HG03196 (cell line): ENCODE data around the gene HTD2.
"Not testable (repeated sequence)": the region's sequence is repeated elsewhere in the genome, so short reads cannot be mapped to it uniquely, and the experiment has no call there.

Experiments used
- ATAC-seq: cut with Tn5 transposase; IDR thresholded peaks from one replicate; pipeline ENCODE4 v1.9.1; 2021; ENCODE audit not compliant: unreplicated experiment

Gene HTD2

DNA sequence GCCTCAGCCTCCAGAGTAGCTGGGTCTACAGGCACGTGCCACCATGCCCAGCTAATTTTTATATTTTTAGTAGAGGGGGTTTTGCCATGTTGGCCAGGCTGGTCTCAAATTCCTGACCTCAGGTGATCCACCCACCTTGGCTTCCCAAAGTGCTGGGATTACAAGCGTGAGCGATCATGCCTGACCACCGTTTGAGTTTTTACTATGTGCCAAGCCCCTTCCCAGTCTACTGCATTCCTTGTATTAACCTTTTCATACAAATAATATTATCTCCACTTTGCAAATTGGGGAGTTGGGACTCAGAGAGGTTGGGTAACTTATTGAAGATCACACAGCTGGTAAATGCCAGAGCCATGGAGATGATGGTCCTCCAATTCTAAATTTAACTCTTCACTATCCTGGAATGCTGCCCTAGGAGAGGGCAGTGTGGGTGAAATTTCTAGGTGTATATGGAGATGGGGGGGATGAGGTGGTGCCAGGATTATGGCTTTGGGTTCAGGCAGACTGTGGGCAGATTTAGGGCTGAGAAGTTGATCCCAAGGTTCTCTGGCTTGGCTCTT is 25.4 kb downstream of the HTD2 start:
- no peak for ATAC-seq

DNA sequence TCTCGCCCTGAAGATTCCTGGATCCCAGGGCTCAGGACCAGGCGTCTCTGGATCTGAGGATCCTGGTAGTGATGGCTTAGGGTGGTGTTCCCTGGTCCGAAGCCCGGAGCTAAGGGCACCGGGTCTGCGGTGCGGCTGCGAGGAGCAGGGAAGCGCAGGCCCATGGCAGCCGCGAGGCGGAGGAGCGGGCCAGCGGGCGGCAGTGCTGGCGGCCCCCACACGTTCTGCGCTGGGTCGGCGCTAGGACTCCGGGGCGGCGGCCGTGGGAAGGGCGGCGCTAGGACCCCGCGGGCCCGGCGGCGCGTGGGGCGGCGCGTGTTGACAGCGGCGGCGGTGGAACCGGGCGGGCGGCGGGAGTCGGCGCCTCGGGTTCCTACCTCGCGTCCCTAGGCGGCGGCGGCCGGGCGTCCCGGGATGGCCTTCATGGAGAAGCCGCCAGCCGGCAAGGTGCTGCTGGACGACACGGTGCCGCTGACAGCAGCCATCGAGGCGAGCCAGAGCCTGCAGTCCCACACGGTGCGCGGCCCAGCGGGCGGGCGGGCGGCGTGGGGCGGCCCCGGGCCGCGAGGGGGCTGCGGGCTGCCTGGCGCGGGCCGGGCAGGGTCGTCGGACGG is 26.4 kb downstream of the HTD2 start, which contains the start of gene PXK:
Gene PXK, plus strand, starts transcription at position 318 of the 614 bp plus-strand sequence. Its CDS starts 97 bp downstream, at position 415.
- ATAC-seq = peak; percentile 83

DNA sequence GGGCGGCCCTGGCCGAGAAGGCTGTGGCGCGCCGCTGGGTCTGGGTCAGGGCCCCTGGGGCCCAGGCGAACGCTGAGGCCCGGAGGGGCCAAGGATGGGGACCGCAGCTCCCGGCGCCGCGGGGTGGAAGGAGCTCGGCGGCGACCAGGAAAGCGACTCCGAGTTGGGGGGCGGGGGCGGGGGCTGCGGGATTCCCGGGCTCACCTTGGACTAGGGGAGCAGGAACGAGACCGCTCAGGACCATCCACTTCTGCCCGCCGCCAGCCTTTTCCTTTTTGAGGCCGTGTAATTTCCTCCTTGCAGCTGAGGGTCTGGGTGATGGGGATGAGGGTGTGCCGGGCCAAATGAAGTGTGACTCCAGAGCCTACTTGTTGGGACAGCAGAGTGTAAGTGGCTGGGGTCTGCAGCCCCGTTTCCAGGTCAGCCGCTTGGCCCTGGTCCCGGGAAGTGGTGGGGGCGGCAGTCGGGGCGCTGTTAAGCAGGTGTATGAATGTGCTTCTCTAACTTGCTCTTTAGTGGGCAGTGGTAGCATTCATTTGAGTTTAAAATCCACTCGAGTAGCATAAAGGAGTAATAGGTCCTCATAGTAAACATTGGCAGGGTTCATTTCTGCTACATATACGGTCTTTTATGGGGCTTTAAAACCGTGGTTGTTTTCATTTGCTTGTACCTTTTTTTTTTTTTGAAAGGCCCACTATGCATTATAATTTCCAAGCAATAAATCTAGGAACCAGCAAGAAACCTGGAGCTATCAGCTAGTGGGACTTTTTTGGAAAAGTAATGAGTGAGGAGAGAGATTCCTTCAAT is 27.1 kb downstream of the HTD2 start:
- peak; percentile 33 for ATAC-seq

DNA sequence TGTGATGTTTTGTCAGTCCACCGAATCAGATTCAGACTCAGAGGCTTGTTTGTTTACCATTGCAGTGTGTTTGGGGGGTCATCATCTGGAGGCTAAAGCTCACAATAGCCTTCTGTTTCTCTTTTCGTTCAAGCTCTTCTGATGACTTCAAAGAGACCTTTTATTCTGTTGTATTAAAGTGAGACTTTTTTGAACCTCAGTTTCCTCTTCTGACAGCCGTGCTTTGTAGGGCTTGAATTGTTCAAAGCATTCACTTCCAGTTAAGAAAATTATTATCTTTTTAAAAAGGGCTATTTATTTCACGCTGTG is 27.6 kb downstream of the HTD2 start:
- no peak for ATAC-seq

DNA sequence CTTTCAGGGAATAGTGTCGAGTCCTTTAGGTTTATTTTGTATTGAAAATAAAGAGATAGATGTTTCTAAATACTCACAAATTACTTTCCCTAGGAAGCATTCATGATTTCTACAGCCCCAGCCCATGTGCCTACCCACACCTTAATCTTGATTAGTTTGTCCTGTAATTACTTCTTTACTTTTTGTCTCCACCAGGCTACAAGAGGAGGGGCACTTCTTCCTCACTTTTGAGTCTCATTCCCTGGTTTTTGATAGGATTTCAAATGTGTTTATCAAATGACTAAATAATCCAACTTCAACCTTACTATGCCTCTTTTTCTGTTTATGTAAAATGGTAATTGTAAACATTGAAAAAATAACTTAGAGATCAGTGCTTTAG is 28.2 kb downstream of the HTD2 start:
- no peak for ATAC-seq

DNA sequence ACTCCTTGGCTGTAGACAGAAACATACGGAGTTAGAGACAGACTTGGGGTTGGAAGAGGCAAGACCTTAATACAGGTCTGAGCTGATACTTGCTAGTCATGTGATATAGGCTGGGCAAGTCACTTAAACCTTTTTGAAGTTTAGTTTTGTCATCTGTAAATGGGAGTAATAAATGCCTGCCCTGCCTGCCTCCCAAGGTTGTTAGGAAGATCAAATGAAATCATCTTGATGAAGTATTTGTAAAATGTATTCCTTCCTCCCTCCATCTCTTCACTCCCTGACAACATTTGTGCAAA is 29.3 kb downstream of the HTD2 start:
- no peak for ATAC-seq

DNA sequence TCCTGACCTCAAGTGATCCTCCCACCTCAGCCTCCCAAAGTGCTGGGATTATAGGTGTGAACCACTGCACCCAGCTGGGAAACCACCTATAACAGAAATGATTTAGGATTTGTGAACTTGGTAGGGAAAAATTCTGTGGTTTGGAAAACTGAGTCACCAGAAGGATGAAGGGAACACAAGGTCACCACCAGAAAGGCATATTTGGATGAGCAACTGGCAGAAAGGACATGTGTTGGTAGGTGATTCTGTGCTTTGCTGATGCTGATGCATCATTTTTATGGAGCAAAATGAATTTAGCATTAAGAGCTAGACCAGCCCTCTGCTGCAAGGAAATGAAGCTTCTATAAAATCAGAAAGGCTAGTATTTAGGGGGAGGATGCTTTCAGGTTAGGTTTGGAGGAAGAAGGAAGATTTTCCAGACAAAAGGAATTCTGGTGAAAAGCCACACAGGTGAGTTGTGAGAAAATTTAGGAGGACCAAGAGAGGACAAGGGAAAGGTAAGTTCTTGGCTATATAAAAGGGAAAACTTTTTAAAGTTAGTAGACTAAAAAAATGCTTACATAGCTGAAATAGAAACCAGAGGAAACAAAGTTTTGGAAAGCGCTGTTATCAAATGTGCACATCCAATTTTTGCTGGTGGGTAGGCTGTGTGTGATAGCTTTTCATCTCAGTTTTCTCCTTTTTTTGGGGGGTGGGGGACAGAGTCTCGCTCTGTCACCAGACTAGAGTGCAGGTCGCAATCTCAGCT is 30.0 kb downstream of the HTD2 start:
- no peak for ATAC-seq

DNA sequence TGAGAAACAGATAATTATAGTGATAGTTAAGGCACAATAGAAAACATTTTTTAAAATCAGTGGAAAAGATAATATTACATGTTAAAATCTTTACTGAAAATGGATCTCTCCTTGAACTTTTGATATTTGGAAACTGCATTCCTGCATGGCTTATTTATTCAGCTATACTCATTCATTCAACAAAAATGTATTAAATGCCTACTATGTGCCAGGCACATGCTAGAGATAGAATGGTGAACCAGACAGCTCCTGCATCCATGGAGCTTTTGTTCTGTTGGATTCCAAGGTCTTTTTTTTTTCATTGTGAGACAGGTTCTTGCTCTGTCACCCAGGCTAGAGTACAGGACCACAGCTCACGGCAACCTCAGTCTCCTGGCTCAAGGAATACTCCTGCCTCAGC is 30.9 kb downstream of the HTD2 start:
- ATAC-seq = no peak

DNA sequence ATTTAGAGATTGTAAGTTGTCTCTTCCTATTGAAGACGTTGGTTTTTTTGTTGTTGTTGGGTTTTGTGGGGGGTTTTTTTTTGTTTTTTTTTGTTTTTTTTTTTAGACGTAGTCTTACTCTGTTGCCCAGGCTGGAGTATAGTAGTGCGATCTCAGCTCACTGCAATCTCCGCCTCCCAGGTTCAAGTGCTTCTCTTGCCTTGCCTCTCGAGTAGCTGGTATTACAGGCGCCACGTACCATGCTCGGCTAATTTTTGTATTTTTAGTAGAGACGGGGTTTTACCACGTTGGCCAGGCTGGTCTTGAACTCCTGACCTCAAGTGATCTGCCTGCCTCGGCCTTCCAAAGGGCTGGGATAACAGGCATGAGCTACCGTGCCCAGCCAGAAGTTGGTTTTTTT is 32.8 kb downstream of the HTD2 start:
- not testable (repeated sequence) for ATAC-seq

DNA sequence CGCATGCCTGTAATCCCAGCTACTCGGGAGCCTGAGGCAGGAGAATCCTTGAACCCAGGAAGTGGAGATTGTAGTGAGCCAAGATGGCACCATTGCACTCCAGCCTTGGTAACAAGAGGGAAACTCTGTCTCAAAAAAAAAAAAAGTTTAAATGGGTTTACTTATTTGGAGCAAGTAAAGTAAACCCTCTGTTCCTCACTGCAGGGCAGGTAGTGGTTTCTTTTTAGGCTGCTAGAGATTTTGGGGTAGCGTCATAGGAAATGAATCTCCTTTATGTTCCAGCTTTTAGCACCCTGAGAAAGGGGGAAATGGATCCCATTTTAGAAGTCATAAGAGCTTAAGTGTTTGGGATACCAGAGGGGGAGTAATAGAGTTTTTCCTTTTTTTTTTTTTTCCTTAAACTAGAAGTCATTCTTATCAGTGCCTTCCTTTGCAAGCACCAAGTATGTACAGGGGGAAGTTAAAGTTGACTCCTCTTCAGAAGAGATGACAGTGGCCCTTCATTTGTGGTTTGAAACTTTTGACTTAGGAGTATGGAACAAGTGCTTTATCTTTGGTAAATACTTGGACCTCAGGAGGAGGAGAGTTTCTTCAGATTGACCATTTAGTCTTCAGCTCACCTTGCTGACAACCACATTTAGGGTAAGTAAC is 34.4 kb downstream of the HTD2 start:
- no peak for ATAC-seq

DNA sequence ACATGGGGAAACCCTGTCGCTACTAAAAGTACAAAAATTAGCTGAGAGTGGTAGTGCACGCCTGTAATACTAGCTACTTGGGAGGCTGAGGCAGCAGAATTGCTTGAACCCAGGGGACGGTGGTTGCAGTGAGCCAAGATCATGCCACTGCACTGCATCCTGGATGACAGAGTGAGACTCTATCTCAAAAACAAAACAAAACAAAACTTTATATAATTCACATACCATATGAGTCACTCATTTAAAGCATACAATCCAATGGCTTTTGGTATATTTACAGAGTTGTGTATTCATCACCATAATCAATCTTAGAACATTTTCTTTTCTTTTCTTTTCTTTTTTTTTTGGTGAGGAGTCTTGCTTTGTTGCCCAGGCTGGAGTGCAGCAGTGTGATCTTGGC is 35.1 kb downstream of the HTD2 start:
- ATAC-seq = no peak

DNA sequence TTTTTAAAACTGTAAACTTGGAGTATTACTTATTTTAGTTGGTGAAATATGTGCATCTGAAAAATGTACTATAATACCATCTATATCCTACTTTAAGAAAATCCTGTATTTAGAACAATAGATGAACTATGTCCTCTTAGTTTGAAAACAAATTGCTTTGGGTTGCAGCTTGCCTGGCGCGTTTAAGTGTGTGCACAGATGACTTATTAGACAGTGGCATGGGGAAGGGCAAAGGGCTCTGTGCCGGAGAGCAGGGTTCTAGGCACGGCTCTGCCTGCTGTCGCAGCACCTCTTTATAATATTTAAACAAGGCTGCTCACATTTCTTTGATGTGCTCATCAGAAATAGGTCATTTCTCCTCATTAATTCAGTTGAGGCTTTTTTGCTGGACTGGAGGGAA is 36.4 kb downstream of the HTD2 start:
- ATAC-seq = no peak

DNA sequence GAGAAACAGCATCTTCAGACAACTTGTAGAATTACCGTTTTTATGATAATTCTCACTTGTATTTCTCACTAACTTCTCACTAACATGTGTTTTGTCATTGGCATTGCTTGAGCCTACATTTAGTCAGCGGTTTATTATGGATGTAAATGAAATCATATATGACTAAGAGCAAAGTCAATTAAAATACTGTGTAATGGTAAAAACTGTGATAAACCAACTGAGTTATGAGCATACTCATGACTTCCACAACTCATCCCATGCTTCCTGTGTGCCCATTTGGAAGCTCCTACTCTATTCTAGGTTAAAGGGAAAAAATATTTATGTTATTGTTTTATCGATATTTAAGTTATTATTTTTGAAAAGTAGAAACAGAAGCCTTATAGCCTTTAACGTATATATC is 39.1 kb downstream of the HTD2 start:
- no peak for ATAC-seq

DNA sequence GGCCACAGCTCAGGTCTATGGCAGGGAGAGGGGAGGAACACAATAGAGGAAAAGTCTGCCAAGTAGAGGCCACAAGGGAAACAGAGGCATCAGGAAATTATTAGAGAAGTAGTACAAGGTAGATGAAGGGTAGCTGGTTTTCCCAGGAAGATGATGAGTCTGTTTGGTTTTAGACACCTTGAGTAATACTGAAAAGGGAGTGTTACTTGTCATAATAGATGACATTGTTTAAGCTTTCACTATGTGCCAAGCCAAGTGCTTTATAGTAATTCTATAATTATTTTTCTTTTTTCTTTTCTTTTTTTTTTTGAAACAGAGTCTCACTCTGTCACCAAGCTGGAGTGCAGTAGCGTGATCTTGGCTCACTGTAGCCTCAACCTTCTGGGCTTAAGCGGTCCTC is 40.0 kb downstream of the HTD2 start:
- no peak for ATAC-seq

DNA sequence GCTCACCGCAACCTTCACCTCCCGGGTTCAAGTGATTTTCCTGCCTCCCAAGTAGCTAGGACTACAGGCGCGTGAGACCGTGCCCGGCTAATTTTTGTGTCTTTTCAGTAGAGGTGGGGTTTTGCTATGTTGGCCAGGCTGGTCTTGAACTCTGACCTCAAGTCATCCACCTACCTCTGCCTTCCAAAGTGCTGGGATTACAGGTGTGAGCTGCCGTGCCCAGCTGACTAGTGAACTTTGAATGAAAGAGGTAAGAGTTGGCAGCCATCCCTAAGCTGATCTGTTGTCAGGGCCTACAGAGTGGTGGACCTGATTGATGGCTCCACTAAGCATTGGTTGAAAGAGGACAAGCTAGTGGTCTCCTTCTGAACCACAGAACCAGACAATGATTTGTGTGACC is 41.7 kb downstream of the HTD2 start:
- no peak for ATAC-seq

DNA sequence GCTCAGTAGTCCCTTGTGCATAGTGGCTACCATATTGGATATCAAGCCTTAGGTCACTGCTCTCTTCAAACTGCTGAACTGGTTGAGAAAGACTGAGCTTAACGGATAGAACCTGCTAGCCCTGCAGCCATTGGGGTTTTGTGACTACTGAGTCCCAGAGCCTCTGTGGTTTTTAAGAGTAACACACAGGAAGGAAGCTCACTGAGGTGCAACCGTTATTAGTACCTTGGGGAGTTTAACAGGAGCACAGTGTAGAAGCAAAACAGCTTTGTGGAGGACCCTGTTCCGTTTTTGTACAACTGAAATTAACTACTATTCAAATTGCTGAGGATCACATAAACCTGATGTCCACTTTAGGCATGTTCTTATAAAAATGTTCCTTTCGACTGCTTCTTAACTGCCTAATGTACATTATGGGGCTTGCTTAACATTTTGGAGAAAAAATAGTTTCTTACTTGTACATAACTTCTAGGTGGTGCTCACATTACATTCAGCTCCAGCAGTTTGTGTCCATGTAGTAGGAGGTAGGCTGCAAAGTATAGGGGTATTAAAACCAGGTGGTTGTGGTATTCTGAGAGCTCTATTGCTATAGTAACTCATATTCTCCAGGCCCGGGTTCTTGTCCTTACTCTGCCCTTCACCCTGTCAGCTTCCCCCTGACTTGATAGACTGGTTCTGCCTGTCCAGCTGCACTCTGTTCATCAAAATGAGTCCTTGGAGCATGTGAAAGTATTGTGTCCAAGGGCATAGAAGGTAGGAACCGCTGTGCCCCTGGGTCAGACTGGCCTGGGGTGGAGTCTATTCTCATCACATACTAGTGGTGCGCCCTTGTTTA is 43.7 kb downstream of the HTD2 start:
- peak; percentile 87 for ATAC-seq

DNA sequence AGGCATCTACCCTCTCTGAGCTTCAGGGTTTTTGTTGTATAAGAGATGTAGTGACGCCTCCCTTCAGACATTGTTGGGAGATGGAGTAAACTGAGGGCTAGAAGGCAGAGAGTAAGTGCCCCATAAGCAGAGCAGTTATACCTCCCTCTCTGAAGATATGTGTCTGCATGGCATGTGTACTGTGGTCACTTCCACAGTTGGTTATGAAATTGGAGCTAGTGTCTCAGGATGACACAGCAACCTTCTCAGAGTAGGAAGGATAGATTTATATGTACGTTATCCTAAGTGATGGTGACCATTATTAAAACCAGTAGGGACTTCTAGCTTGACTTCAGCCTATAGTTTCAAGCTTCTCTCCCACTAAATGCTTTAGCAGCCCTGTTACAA is 44.3 kb downstream of the HTD2 start:
- ATAC-seq = peak; percentile 4

DNA sequence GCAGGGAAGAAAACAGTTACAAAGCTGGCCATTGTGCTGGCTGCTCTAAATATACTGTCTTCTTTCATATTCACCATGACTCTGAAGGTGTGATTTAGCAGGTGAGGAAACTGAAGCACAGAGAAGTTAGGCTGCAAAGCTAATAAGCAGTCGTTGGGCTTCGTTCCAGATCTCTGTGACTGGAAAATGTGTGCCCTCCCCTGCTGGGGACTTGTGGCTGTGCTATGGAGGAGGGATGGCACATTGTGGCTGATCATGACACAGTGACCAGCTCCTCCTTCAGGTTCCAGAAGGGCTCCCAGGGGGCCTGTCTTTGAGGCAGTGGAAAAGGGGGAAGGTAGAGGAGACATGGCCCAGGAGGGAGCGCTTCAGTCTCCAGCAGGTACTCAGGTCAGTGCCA is 45.6 kb downstream of the HTD2 start:
- ATAC-seq = no peak

DNA sequence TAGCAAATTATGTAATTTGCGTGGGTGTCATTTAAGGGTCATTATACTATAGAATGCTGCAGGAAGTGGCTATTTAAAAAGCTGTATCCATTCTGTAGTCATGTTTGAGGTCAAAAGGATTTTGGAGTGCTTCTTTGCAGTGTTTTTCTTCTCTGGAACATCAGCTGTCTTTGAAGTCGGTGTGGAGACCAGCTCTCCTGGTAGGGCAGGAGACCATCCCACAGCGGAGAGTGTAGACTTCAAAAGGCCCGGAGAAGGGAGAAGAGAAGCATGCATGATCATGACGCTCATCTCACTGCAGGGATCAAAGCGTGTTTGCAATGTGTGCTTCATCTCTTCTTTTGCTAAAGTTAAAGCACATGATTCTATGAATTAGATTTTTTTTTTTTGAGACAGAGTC is 46.3 kb downstream of the HTD2 start:
- ATAC-seq = no peak

DNA sequence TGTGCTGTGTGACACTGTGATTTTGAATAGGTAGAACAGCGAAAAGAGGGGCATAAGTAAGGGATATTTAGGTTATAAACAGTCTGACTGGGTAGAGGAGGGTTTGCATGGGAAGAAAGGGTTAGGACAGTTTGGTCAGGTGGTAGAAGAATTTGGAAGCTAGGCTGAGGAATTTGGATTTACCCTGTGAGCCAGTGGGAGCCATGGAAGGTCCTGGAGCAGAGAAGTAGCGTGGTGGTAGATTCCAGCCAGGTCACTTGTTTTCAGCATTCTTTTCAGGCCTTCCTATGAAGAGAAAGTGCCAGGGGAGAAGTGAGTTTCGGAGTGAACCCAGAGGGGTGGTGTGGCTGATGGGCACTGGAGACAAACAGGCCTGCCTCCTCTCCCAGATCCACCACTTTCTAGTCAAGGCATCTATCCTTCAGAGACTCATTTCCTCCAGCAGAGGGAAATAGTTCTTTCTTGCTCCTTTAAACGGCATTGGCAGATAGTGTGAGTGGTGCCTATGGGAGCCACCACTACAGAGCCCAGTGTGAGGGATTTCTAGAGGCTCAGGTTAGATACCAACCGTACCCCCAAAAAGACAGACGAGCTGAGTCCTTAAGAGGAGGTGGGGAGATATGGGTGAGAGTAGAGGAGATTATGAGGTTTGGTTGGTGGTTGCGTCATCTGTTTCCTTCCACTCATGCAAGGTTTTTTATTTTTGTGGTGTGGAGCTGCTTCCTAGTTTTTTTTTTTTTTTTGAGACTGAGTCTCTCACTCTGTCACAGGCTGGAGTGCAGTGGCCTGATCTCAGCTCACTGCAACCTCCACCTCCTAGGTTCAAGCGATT is 47.6 kb downstream of the HTD2 start:
- ATAC-seq = no peak
